Breast epithelium (tissue), 4 donors: Measurements from ENCODE around the gene ELMOD3. TPM values are rescaled to one million over a fixed set of nuclear protein-coding genes. Genes with fewer than 3 reads are reported as not detected.

Experiments
- DNase-seq, 2 donors: peaks; one replicate each; pipeline ENCODE4 v3.0.0-alpha.2; 2019; ENCODE audit warnings: low spot score in 2 of 2
- H3K27ac ChIP-seq, 2 donors: fragments of 200-600 bp; sonication (generic) in 1 of 2; one replicate each; pipeline ENCODE4 v1.5.1; 2016 to 2019; ENCODE audit warnings: mild to moderate bottlenecking in 1 of 2
- H3K27me3 ChIP-seq, 2 donors: fragments of 200-600 bp; sonication (generic) in 1 of 2; one replicate each; pipeline versions ENCODE4 v1.5.1 to v1.6.0; 2017 to 2019; ENCODE audit warnings: control low read depth in 1 of 2, mild to moderate bottlenecking in 1 of 2
- H3K36me3 ChIP-seq: fragments of 200-600 bp; one replicate; pipeline ENCODE4 v1.5.1; 2019
- H3K4me1 ChIP-seq, 2 donors: fragments of 200-600 bp; sonication (generic); one replicate each; pipeline ENCODE4 v1.5.1; 2016 to 2019; ENCODE audit warnings: control low read depth in 1 of 2
- H3K4me3 ChIP-seq, 3 donors: fragments of 200-600 bp; sonication (generic); 1 replicate in 2 of 3; 2 replicates in 1 of 3; pipeline ENCODE4 v1.5.1; 2016 to 2019; ENCODE audit warnings: mild to moderate bottlenecking in 3 of 3, moderate library complexity in 2 of 3
- H3K9me3 ChIP-seq, 2 donors: fragments of 200-600 bp; sonication (generic) in 1 of 2; one replicate each; pipeline ENCODE4 v1.5.1; 2016 to 2019; ENCODE audit warnings: control low read depth in 1 of 2
- CTCF ChIP-seq, 3 donors: fragments of 450-650 bp; IDR thresholded peaks; one replicate each; pipeline ENCODE4 v1.5.1; 2016 to 2017; ENCODE audit warnings: antibody characterized with exemption in 3 of 3, mild to moderate bottlenecking in 3 of 3, moderate library complexity in 3 of 3
- POLR2A ChIP-seq: fragments of 450-650 bp; IDR thresholded peaks from one replicate; pipeline ENCODE4 v1.6.1; 2016; ENCODE audit warnings: antibody characterized with exemption, mild to moderate bottlenecking, moderate library complexity
- POLR2AphosphoS5 ChIP-seq, 3 donors: sonication (generic); formaldehyde crosslinking; IDR thresholded peaks; one replicate each; pipeline ENCODE4 v1.6.1; 2017; ENCODE audit warnings: antibody characterized with exemption in 3 of 3
- intact Hi-C: fragments of 100-400 bp; cut with DNase I; formaldehyde crosslinking; loops from one replicate; pipeline ENCODE4 v1.15.1; 2023; ENCODE audit warnings: low total_unique reads
- total RNA-seq, 3 donors: library from RNA; depleted of rRNA; stranded (reverse); fragments of >200 nt; gene quantifications; one replicate each; pipeline ENCODE4 v1.1.0, GENCODE V29; 2016

The ELMOD3 gene
- total RNA-seq, 3 donors from 2014 or later, result 42.9 to 149 (median 47.0) TPM

- no peaks in the 10 kb centered on the region for H3K27me3 ChIP-seq
- intact Hi-C loops, result no loop called here
- DNase-seq, result no peak
- H3K27ac ChIP-seq, result no peak overlapping the region
- peaks cover 8% of the 10 kb centered on the region for H3K36me3 ChIP-seq
- no peak for TF ChIP-seq POLR2AphosphoS5 (IDR thresholded peaks at IDR 0.05)
- no peak for TF ChIP-seq CTCF (IDR thresholded peaks at IDR 0.05)
- TF ChIP-seq POLR2A, result no peak
- H3K4me3 ChIP-seq, result no peak overlapping the region
- no peaks in the 10 kb centered on the region for H3K9me3 ChIP-seq
- no peaks in the 10 kb centered on the region for H3K4me1 ChIP-seq
Measured at GRCh38 chr2:85387754-85388153, 33.2 kb downstream of the ELMOD3 start.

- peak in 1 of 2 donors; percentile 10 for DNase-seq
- intact Hi-C loops, result no loop called here
- Histone ChIP-seq H3K27ac (no peak overlapping the region), H3K9me3 (no peaks in the 10 kb centered on the region), H3K4me3 (no peak overlapping the region), H3K4me1 (peaks cover 0 to under 1% of the 10 kb centered on the region in 2 donors), H3K36me3 (peaks cover 8% of the 10 kb centered on the region), H3K27me3 (no peaks in the 10 kb centered on the region)
- TF ChIP-seq CTCF (IDR thresholded peaks at IDR 0.05) (no peak), POLR2AphosphoS5 (IDR thresholded peaks at IDR 0.05) (no peak), POLR2A (no peak)
Measured at GRCh38 chr2:85388878-85389538, 34.4 kb downstream of the ELMOD3 start.

GRCh38 chr2:85390941-85391669 lies 36.5 kb downstream of the ELMOD3 start:
- Histone ChIP-seq H3K36me3 (peaks cover 8% of the 10 kb centered on the region), H3K4me3 (no peak overlapping the region), H3K27ac (no peak overlapping the region), H3K9me3 (no peaks in the 10 kb centered on the region), H3K27me3 (no peaks in the 10 kb centered on the region), H3K4me1 (peaks cover 0 to 11% of the 10 kb centered on the region in 2 donors)
- intact Hi-C loops, result no loop called here
- TF ChIP-seq CTCF (IDR thresholded peaks at IDR 0.05) (peak in 2 of 3 donors; percentile 50 to 55), POLR2AphosphoS5 (IDR thresholded peaks at IDR 0.05) (no peak)
- DNase-seq, result peak in 1 of 2 donors; percentile 67

- H3K27ac ChIP-seq, result peak overlapping the region; percentile 86 to 88
- H3K9me3 ChIP-seq, result no peaks in the 10 kb centered on the region
- peaks cover 4% of the 10 kb centered on the region for H3K36me3 ChIP-seq
- peak in 1 of 2 donors; percentile 39 for DNase-seq
- intact Hi-C loops, result no loop called here
- no peak for TF ChIP-seq POLR2AphosphoS5 (IDR thresholded peaks at IDR 0.05)
- no peak for TF ChIP-seq CTCF (IDR thresholded peaks at IDR 0.05)
- TF ChIP-seq POLR2A, result no peak
- H3K4me1 ChIP-seq, result peaks cover 0 to 16% of the 10 kb centered on the region in 2 donors
- no peak overlapping the region for H3K4me3 ChIP-seq
- H3K27me3 ChIP-seq, result no peaks in the 10 kb centered on the region
Measured at GRCh38 chr2:85393836-85394235, 39.3 kb downstream of the ELMOD3 start.

GRCh38 chr2:85394261-85394681 lies 39.7 kb downstream of the ELMOD3 start:
- intact Hi-C loops, result no loop called here
- Histone ChIP-seq H3K36me3 (peaks cover 4% of the 10 kb centered on the region), H3K4me1 (peaks cover 0 to 16% of the 10 kb centered on the region in 2 donors), H3K27ac (peak overlapping the region; percentile 86 to 88), H3K9me3 (no peaks in the 10 kb centered on the region), H3K4me3 (no peak overlapping the region), H3K27me3 (no peaks in the 10 kb centered on the region)
- TF ChIP-seq CTCF (IDR thresholded peaks at IDR 0.05) (no peak), POLR2A (no peak), POLR2AphosphoS5 (IDR thresholded peaks at IDR 0.05) (no peak)
- peak; percentile 51 to 60 for DNase-seq
